Activated naive CD4-positive, alpha-beta T cell treated with anti-CD3 and anti-CD28 coated beads, Interleukin-2, amount 10 ng/mL, durations not matched to agents 7 days and 5 days (primary cell): Measurements from ENCODE around the gene COL26A1.
A peak's percentile ranks its signal among the peaks of the same experiment; 100 is the strongest.
"Not testable (repeated sequence)": the region's sequence is repeated elsewhere in the genome, so short reads cannot be mapped to it uniquely, and the experiment has no call there.

Experiments used
- CTCF ChIA-PET: fragments of 350-600 bp; sonication (Branson Sonifier 250); formaldehyde crosslinking; loops from one replicate; lab custom pipeline; 2021; ENCODE audit warnings: antibody characterized with exemption; lab: Charles Lee
- DNase-seq: peaks from one replicate; pipeline ENCODE4 v3.0.0-alpha.2; 2020
- H3K27ac Mint-ChIP-seq: one replicate; pipeline ENCODE4 v1.8.0; 2021; ENCODE audit warnings: mild to moderate bottlenecking, moderate library complexity, mixed read lengths
- H3K27me3 Mint-ChIP-seq: one replicate; pipeline ENCODE4 v1.8.0; 2021; ENCODE audit warnings: mild to moderate bottlenecking, mixed read lengths
- H3K36me3 Mint-ChIP-seq: one replicate; pipeline ENCODE4 v1.8.0; 2021; ENCODE audit warnings: mixed read lengths
- H3K4me1 Mint-ChIP-seq: one replicate; pipeline ENCODE4 v1.8.0; 2021; ENCODE audit warnings: mixed read lengths
- H3K4me3 Mint-ChIP-seq: one replicate; pipeline ENCODE4 v1.8.0; 2021; ENCODE audit warnings: mild to moderate bottlenecking, moderate library complexity, mixed read lengths
- H3K9me3 Mint-ChIP-seq: one replicate; pipeline ENCODE4 v1.8.0; 2021; ENCODE audit warnings: mixed read lengths

The COL26A1 gene

DNA sequence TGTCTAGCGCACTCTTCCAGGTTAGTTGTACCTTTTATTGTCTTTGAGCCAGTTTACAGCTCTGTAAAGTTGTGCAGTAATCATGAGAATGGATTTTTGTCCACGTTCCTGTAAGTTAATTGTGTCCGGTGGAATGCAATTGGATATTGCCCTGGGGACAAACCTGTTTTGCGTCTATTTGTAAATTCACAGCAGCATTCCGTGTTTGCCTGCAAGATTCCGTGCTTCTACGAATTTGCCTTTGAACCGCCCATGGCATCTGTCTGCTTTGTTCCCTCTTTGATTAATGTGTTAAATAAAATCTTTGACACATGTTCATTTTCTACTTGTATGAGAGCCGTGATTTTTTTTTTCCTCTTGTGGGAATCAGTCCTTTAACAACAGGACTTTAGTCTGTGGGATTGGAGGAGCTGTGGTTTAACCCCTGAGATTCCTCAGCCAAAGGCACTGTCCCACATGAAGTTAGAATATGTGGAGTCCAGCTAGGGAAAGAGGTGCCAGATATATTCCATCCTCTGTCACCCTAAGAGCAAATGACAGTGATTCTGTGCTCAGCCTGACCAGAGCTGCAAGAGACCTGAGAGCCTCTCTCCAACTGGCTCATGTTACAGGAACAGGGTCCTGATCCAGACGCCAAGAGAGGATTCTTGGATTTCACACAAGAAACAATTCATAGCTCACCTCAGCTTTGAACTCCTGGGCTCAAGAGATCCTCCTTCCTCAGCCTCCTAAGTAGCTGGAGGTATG, 126.3 kb downstream of the COL26A1 start:
- no peaks in the 10 kb centered on the region for H3K36me3 Mint-ChIP-seq
- no peak overlapping the region for H3K4me3 Mint-ChIP-seq
- no peaks in the 10 kb centered on the region for H3K9me3 Mint-ChIP-seq
- no peak for DNase-seq
- CTCF ChIA-PET: no interaction called here
- H3K27ac Mint-ChIP-seq: no peak overlapping the region
- peaks cover 16% of the 10 kb centered on the region for H3K27me3 Mint-ChIP-seq
- no peaks in the 10 kb centered on the region for H3K4me1 Mint-ChIP-seq

DNA sequence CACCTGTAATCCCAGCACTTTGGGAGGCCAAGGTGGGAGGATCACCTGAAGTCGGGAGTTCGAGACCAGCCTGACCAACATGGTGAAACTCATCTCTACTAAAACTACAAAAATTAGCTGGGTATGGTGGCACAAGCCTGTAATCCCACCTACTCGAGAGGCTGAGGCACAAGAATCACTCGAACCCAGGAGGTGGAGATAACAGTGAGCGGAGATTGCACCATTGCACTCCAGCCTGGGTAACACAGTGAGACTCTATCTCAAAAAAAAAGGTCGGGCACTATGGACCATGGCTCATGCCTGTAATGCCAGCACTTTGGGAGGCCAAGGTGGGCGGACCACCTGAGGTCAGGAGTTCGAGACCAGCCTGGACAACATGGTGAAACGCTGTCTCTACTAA, 127.8 kb downstream of the COL26A1 start:
- H3K4me1 Mint-ChIP-seq, CTCF ChIA-PET, H3K27ac Mint-ChIP-seq, DNase-seq, H3K9me3 Mint-ChIP-seq, H3K36me3 Mint-ChIP-seq, H3K4me3 Mint-ChIP-seq: not testable (repeated sequence)
- H3K27me3 Mint-ChIP-seq: peaks cover 15% of the 10 kb centered on the region

DNA sequence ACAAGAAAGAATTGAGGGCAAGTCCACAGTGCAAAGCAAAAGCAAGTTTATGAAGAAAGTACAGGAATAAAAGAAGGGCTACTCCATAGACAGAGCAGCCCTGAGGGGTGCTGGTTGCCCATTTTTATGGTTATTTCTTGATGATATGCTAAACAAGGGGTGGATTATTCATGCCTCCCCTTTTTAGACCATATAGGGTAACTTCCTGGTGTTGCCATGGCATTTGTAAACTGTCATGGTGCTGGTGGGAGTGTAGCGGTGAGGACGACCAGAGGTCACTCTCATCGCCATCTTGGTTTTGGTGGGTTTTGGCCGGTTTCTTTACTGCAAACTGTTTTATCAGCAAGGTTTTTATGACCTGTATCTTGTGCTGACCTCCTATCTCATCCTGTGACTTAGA, 128.8 kb downstream of the COL26A1 start:
- H3K27ac Mint-ChIP-seq, CTCF ChIA-PET, H3K4me3 Mint-ChIP-seq, H3K4me1 Mint-ChIP-seq, H3K36me3 Mint-ChIP-seq, DNase-seq, H3K9me3 Mint-ChIP-seq: not testable (repeated sequence)
- H3K27me3 Mint-ChIP-seq: peaks cover 15% of the 10 kb centered on the region

DNA sequence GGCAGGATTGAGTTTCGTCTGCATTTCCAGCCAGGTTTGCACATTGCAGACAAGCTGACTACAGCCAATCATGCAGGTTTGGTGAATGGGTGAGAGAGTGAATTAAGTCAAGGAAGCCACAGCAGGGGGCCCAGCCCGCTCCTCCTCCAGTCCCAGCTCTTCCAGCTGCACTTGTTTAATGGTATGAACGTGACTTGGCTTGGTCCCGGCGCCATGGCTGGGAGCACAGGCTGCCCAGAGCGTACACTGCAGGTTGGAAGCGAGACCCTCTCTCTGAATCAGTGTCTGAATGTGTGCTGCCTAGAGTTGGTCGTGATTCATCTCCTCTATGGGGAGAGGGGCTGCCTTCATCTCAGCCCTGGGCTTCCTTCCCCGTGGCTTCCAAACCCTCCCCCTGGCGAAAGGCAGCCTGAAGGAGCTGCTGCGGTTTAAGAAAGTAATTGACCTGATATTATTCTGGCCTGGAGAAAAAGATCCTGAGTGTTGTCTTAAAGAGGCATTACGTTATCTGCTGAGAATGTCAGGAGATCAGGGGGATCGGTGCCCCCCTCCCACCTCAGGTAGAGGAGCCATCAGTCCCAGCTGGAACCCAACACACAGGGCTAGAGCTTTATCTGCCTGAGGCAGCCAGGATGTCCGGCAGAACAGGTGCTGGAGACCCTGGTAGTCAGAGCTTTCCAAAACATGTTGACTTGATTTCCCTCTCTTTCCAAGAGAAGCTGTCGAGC, 132.1 kb downstream of the COL26A1 start:
- Mint-ChIP-seq H3K4me1 (no peaks in the 10 kb centered on the region), H3K27ac (no peak overlapping the region), H3K4me3 (no peak overlapping the region), H3K36me3 (no peaks in the 10 kb centered on the region), H3K27me3 (peaks cover 7% of the 10 kb centered on the region), H3K9me3 (no peaks in the 10 kb centered on the region)
- DNase-seq: no peak
- CTCF ChIA-PET: interaction anchor here (0.6 to 0.8 kb wide), 2 partner anchors 11 to 130 kb away, joined by 3 read pairs; no protein-coding TSS in a partner anchor

DNA sequence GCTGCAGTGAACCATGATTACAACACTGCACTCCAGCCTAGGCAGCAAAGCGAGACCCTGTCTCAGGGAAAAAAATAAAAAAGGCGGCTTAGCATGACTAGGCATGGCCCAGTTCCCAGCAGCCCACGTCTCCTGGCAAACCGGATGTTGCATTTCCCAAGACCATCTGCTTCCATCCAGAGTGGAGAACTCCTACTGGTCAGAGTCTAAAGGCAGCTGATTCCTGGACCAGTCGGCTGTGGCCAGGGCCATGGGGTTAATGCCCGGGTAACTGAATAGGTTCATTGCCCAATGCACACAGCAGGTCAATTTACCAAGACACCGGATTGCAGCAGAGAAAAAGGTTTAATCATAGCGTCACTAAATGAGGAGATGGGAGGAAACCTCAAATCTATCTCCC, 133.3 kb downstream of the COL26A1 start:
- Mint-ChIP-seq H3K4me3 (no peak overlapping the region), H3K36me3 (no peaks in the 10 kb centered on the region), H3K27ac (no peak overlapping the region), H3K27me3 (peaks cover 7% of the 10 kb centered on the region), H3K9me3 (no peaks in the 10 kb centered on the region), H3K4me1 (no peaks in the 10 kb centered on the region)
- CTCF ChIA-PET: no interaction called here
- no peak for DNase-seq

DNA sequence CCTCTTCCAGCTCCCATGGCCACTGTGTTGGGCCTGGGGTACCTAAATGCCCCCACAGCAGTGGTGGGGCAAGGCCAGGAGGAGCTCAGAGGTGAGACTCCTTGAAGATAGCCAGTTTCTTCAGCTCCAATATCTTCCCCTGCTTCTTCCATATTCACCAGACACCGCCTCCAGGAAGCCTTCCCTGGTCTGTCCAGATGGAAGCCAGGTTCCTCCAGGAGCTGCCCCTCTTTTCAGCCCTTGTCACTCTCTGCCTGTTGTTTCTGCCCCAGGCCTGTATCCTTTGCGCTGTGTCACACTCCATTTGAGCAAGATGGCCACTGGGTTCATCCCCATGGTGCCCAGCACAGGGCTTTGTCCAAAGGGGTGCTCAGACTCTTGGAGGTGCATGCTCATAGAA, 138.7 kb downstream of the COL26A1 start:
- Mint-ChIP-seq H3K36me3 (no peaks in the 10 kb centered on the region), H3K27me3 (peaks cover 7% of the 10 kb centered on the region), H3K27ac (no peak overlapping the region), H3K4me3 (no peak overlapping the region), H3K4me1 (peaks cover 12% of the 10 kb centered on the region), H3K9me3 (no peaks in the 10 kb centered on the region)
- CTCF ChIA-PET: interaction anchor here (0.6 kb wide), 1 partner anchor 185 kb away, joined by 5 read pairs; no protein-coding TSS in a partner anchor
- DNase-seq: no peak

DNA sequence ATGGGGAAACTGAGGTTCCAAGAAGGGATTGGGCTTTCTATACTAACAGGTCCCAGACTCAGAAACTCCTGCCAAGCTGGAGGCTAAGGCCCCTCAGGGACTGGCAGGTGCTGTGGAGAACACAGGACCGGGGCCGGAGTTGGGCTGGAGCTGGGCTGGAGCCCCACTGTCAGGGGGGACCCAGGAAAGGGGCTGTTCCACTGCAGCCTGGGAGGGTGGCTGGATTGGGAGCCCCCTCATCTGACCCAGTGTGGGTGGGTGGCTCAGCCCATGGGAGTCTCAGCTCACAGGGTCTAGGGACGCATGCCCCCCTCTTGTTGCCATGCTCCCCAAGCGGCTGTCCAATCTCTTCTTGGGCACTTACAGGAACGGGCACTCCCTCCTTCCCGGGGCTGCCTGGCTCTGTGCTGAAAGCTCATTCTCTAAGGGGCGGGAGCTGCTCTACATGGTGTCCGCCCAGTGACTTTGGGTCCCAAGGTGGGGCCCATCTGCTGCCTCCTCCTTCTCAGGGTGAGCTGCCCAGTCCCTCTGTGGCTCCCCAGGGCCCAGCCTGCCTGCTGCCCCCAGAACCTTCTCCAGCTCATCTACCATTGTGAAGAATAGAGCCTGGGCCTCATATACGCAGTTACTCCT, 139.9 kb downstream of the COL26A1 start:
- no peaks in the 10 kb centered on the region for H3K36me3 Mint-ChIP-seq
- H3K9me3 Mint-ChIP-seq: no peaks in the 10 kb centered on the region
- CTCF ChIA-PET: interaction anchor here (1.4 kb wide), 1 partner anchor 92 kb away, joined by 3 read pairs; no protein-coding TSS in a partner anchor
- no peak overlapping the region for H3K27ac Mint-ChIP-seq
- H3K4me3 Mint-ChIP-seq: no peak overlapping the region
- DNase-seq: no peak
- peaks cover 18% of the 10 kb centered on the region for H3K4me1 Mint-ChIP-seq
- H3K27me3 Mint-ChIP-seq: peaks cover 18% of the 10 kb centered on the region

DNA sequence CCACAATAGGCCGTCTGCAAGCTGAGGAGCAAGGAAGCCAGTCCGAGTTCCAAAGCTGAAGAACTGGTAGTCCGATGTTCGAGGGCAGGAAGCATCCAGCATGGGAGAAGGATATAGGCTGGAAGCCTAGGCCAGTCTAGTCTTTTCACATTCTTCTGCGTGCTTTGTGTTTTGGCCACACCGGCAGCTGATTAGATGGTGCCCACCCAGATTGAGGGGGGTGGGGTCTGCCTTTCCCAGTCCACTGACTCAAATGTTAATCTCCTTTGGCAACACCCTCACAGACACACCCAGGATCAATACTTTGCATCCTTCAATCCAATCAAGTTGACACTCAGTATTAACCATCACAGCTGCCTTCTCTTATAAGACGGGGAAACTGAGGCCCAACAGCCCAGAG, 142.8 kb downstream of the COL26A1 start:
- DNase-seq: not testable (repeated sequence)
- peaks cover 22% of the 10 kb centered on the region for H3K4me1 Mint-ChIP-seq
- CTCF ChIA-PET: interaction anchor here (1.1 to 4.1 kb wide), 3 partner anchors 11 to 142 kb away, joined by 3 to 40 read pairs (median 4); partner anchors contain the start of gene COL26A1

DNA sequence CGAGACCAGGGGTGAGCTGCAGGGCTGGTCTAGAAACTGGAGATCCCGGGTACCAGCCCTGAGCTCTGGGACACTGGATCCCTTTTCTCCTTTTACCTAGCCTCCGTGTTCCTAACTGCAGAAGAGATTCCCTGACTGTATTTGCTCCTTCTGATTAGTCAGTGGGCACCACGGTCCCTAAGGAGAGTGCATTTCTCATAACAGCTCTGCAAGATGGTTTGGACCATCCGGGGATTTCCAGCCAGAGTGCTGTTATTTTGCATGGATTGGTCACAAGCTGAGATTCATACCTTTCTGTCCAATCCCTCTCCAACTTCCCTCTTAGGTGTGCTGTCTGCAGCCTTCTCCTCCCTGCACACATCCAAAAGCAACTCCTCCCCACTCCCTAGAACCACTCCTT, 143.9 kb downstream of the COL26A1 start:
- no peak for DNase-seq
- H3K27ac Mint-ChIP-seq: no peak overlapping the region
- H3K9me3 Mint-ChIP-seq: no peaks in the 10 kb centered on the region
- no peaks in the 10 kb centered on the region for H3K36me3 Mint-ChIP-seq
- no peak overlapping the region for H3K4me3 Mint-ChIP-seq
- H3K27me3 Mint-ChIP-seq: peaks cover 42% of the 10 kb centered on the region
- peaks cover 22% of the 10 kb centered on the region for H3K4me1 Mint-ChIP-seq
- CTCF ChIA-PET: interaction anchor here (1.0 to 4.1 kb wide), 4 partner anchors 12 to 143 kb away, joined by 3 to 40 read pairs (median 12); partner anchors contain the start of gene COL26A1

More for the DNA sequence above, 142.8 kb downstream of the COL26A1 start:
- not testable (repeated sequence) for H3K36me3 Mint-ChIP-seq, H3K9me3 Mint-ChIP-seq, H3K4me3 Mint-ChIP-seq, H3K27ac Mint-ChIP-seq
- H3K27me3 Mint-ChIP-seq: peaks cover 42% of the 10 kb centered on the region

DNA sequence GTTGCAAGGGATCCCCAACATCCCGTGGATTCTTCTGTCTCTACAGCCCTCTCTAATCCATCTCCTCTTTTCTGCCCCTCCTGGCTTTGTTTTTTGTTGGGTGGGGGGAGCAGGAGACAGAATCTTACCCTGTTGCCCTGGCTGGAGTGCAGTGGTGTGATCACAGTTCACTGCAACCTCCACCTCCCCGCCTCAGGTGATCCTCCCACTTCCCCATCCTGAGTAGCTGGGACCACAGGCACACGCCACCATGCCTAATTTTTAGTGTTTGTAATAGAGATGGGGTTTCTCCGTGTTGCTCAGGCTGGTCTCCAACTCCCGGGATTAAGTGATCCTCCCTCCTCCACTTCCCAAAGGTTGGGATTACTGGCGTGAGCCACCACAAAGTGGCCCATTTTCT, 144.7 kb downstream of the COL26A1 start:
- no peaks in the 10 kb centered on the region for H3K9me3 Mint-ChIP-seq
- H3K4me1 Mint-ChIP-seq: peaks cover 22% of the 10 kb centered on the region
- H3K27ac Mint-ChIP-seq: peak overlapping the region; percentile 9
- DNase-seq: no peak
- H3K36me3 Mint-ChIP-seq: no peaks in the 10 kb centered on the region
- peaks cover 42% of the 10 kb centered on the region for H3K27me3 Mint-ChIP-seq
- peak overlapping the region; percentile 50 for H3K4me3 Mint-ChIP-seq
- CTCF ChIA-PET: interaction anchor here (0.7 to 4.1 kb wide), 7 partner anchors 11 to 144 kb away, joined by 3 to 40 read pairs (median 9); partner anchors contain the start of gene COL26A1

DNA sequence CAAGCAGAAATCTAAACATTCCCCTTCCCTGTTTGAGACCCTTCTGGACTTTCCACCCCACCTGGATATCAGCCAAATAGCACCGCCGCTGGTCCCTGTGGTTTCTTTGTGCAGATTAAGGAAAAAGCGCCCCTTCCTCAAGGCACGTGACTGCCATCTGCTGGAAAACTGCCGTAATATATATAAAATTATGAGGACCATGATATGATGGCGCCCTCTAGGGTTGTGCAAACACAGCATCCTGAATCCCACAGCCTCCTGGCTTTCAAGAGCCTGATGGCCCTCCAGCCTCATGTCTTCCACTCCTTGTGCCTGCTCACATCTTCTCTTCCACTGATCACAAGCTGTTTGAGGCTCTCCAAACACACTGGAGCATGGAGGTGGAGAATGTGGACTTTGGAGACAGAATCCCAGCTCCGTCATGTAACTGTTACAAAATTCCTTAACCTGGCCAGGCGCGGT, 145.1 kb downstream of the COL26A1 start:
- H3K27ac Mint-ChIP-seq: peak overlapping the region; percentile 9
- peaks cover 22% of the 10 kb centered on the region for H3K4me1 Mint-ChIP-seq
- CTCF ChIA-PET: interaction anchor here (0.5 to 4.1 kb wide), 13 partner anchors 10 to 225 kb away, joined by 3 to 40 read pairs (median 3); partner anchors contain the start of gene COL26A1
- H3K27me3 Mint-ChIP-seq: peaks cover 42% of the 10 kb centered on the region
- DNase-seq: peak; percentile 66
- H3K9me3 Mint-ChIP-seq: no peaks in the 10 kb centered on the region
- peak overlapping the region; percentile 50 for H3K4me3 Mint-ChIP-seq
- H3K36me3 Mint-ChIP-seq: no peaks in the 10 kb centered on the region

DNA sequence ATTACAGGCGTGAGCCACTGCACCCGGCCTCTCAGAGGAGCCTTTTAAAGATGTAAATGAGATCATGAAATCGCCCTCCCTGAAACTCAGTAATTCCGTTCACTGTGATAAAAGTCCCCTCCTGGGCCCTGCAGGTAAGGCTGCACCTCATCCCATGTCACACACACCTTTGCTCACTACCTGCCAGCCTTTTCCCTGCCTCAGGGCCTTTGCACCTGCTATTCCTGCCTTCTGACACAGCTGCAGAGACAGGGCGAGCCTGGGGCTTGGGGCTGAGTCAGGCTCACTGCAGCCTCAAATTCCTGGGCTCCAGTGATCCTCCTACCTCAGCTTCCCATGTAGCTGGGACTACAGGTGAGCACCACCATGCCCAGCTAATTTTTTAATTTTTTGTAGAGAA, 147.6 kb downstream of the COL26A1 start:
- Mint-ChIP-seq H3K4me3 (no peak overlapping the region), H3K4me1 (peaks cover 10% of the 10 kb centered on the region), H3K27ac (no peak overlapping the region), H3K36me3 (no peaks in the 10 kb centered on the region), H3K27me3 (peaks cover 50% of the 10 kb centered on the region), H3K9me3 (no peaks in the 10 kb centered on the region)
- CTCF ChIA-PET: interaction anchor here (1.2 kb wide), 1 partner anchor 27 kb away, joined by 3 read pairs; no protein-coding TSS in a partner anchor
- DNase-seq: no peak

DNA sequence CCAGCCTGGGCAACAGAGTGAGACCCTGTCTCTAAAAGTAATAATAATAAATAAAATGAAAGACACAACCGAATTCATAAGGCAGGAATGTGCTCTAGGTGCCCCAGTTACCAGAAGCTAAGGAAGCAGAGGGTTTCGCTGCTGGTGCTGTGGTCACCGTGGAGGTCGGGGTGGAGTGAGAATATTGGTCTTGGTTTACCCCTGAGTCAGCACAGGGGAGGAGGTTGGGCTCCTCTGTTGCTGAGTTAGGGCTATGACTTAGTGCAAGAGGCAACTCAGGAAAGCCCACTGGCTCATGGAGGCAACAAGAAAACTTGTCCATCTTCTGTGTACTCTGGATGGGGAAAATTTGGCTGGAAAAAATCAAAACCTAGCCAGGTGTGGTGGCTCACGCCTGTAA, 149.3 kb downstream of the COL26A1 start:
- Mint-ChIP-seq H3K9me3 (no peaks in the 10 kb centered on the region), H3K27ac (no peak overlapping the region), H3K36me3 (no peaks in the 10 kb centered on the region), H3K4me1 (peaks cover 10% of the 10 kb centered on the region), H3K27me3 (peaks cover 38% of the 10 kb centered on the region), H3K4me3 (no peak overlapping the region)
- DNase-seq: no peak
- CTCF ChIA-PET: interaction anchor here (0.7 to 1.6 kb wide), 2 partner anchors 100 to 197 kb away, joined by 3 read pairs; no protein-coding TSS in a partner anchor

DNA sequence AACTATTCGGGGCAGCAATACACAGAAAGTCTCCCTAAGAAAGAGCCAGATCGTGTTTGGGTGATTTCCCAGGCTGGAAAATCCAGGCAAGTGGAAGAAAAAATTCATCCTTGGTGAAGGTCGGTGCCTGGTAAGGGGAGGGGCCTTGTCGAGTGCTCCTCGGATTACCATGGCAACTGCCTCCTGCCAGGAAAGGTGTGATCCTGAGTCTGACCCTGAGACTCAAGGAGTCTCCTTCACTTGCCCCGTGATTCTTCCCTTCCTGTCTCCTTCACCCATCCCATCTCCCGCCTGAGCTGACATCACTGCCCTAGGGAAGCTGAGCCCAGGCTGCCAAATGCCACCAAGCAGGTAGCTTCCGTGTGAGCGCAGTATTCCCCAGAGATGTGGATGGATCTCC, 154.2 kb downstream of the COL26A1 start:
- DNase-seq: no peak
- H3K4me1 Mint-ChIP-seq: no peaks in the 10 kb centered on the region
- H3K27me3 Mint-ChIP-seq: peaks cover 18% of the 10 kb centered on the region
- H3K36me3 Mint-ChIP-seq: no peaks in the 10 kb centered on the region
- no peak overlapping the region for H3K4me3 Mint-ChIP-seq
- CTCF ChIA-PET: interaction anchor here (1.0 to 3.6 kb wide), 3 partner anchors 9 to 27 kb away, joined by 3 to 12 read pairs (median 3); no protein-coding TSS in a partner anchor
- no peaks in the 10 kb centered on the region for H3K9me3 Mint-ChIP-seq
- no peak overlapping the region for H3K27ac Mint-ChIP-seq
